Measurements from ENCODE around the gene SLC23A2.
A peak's percentile ranks its signal among the peaks of the same experiment; 100 is the strongest.
"Not testable (repeated sequence)": the region's sequence is repeated elsewhere in the genome, so short reads cannot be mapped to it uniquely, and the experiment has no call there.

Gene SLC23A2

DNA sequence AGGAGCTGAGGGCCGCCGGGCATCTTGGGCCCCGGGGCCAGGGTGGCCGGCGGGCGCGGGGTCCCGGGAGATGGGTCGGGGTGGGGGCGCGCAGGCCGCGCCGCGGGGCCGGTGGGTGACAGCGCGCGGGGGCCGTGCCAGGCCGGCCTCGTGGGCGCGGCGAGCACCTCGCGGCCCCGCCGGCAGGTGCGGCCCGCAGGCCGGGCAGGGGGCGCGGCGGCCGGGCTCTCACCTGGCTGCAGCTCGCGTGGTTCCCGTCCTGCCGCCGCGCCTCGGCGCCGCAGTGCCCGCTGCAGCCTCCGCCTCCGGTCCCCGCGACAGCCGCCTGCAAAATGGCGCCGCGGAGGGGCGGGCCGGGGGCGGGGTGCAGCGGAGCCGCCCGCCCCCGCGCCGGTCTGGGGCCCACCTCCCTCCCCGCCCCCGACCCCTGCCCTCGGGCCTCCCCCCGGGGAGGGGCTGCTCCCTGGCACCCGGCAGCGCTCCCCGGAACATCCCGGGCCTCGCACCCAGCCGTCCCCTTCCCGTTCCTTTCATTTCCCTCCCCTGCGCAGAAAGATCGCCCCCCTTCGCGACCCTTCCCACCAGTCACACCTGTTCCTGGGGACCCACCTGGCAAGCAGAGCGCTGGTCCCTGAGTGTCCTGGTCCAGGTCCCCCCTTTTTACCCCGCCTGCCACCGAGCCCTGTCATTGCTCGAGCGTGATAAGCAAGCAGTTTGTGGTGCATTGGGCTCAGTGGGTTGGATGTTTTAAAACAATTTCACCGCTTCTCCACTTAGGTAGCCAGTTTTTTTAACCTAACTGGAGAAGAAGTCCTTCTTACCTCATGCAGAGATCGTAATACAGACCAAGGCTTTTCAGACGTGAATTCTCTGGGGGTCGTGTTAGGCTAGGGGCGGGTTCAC, at the start of gene SLC23A2:
TSS of gene SLC23A2 (minus strand) at position 337 of the 903 bp plus-strand sequence. CDS start 68,948 bp downstream, outside the sequence.
- peak; percentile 74 for DNase-seq

DNA sequence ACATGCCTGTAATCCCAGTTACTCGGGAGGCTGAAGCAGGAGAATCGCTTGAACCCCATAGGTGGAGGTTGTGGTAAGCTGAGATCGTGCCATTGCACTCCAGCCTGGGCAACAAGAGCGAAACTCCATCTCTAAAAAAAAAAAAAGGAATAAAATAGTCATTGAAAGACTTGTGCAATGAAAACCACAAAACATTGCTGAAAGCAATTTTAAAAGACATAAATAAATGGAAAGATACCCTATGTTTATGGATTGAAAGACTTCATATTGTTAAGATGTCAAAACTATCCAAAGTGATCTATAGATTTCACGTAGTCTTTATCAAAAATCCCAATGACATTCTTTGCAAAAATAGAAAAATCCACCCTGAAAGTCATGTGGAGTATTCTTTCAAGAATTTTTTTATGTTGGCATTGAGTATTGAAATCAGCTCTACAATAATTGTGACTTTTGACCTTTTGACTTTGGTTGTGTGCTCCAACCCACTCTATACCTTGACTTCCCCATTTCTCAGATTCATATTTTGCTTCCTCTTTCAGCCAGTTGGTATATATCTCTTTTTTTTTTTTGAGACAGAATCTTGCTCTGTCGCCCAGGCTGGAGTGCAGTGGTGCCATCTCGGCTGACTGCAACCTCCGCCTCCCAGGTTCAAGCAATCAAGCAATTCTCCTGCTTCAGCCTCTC, 45.5 kb upstream of the SLC23A2 start:
- no peak for DNase-seq

DNA sequence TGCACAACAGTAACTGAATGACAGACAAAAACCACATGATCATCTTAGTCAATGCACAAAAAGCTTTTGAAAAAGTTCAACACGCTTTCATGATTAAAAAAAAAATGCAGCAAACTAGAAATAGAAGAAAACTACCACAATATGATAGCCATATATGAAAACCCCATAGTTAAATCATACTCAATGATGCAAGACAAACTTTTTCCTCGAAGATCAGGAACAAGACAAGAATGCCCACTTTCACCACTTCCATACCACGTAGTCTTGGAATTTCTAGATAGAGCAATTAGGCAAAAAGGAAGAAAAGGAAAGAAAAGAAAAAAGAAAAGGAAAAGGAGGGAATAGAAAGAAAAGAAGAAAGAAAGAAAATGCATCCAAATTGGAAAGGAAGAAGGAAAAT, 44.6 kb upstream of the SLC23A2 start:
- no peak for DNase-seq

DNA sequence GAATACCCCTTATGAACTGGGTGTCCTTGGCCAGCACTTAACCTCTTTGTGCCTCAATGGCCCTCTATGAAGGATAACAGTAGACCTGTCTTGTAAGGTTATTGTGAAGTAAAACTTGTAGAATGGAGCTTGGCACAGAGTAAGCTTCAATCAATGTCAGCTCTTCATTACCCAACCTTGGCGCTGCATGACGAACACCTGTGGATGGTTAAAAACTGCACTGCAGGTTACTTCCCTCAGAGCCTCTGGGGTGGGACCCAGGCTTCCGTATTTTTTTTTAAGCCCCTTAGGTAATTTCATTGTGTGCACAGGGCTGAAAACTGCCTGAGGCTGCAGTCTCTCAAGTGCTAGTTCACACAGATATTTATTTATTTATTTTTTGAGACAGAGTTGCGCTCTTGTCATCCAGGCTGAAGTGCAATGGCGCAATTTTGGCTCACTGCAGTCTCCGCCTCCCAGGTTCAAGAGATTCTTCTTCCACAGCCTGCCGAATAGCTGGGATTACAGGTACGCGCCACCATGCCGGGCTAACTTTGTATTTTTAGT, 42.8 kb upstream of the SLC23A2 start:
- no peak for DNase-seq

DNA sequence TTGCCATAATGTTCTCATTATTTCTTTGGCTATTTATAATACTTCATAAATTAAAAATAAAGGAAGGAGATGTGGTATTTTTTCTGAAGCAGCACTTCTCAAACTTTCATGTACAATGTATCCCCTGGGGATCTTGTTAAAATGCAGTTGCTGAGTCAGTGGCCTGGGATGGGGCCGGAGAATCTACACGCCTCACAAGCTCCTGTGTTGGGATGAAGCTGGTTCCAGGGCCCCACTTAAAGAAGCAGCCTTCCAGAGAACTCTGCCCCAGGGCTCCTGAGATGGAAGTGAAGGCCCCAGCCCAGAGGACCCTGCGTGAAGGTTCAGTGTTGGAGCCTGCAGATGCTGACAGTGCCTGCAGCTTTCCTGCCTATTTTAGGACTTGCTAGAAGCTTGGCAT, 40.1 kb upstream of the SLC23A2 start:
- no peak for DNase-seq

DNA sequence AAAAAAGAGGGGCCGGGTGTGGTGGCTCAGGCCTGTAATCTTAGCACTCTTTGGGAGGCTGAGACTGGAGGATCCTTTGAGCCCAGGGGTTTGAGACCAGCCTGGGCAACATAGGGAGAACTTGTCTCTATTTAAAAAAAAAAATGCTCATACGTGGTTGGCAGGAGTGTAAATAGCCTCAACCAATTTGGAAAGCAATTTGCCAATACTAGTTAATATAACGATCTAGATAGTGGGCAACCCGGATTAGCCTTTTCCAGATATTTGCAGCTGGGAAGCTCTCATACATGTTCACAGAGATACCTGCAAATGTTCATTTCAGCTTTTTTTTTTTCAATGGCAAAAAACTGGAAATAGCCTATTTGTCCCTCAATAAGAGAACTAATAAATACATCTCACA, 39.0 kb upstream of the SLC23A2 start:
- DNase-seq: no peak

DNA sequence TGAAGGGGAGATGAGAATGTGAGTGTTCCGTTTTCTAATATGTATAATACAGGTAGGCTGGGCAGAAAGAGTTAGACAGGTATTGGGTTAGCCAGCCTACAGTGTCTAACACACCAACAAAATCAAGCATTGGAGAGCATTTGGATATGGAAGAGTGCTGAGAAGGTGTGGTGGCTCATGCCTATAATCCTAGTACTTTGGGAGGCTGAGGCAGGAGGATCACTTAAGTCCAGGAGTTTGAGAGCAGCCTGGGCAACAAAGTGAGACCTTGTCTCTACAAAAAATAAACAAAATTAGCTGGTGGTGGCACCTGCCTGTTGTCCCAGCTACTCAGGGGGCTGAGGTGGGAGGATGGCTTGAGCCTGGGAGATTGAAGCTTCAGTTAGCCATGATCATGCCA, 38.6 kb upstream of the SLC23A2 start:
- no peak for DNase-seq

DNA sequence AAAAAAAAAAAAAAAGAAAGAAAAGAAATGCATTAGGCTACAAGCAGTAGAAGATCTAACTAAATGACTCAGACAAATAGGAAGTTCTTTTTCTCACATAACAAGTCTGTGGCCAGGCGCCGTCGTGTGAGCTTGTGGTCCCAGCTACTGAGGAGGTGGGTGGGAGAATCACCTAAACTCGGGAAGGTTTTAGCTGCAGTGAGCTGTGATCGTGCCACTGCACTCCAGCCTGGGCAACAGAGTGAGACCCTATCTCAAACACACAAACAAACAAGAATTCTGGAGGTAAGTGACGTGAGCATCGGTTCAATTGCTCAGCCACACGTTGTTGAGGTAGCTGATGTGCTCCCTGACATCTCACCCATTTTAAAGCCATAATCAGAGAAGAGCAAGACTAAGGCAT, 37.9 kb upstream of the SLC23A2 start:
- DNase-seq: peak; percentile 43

DNA sequence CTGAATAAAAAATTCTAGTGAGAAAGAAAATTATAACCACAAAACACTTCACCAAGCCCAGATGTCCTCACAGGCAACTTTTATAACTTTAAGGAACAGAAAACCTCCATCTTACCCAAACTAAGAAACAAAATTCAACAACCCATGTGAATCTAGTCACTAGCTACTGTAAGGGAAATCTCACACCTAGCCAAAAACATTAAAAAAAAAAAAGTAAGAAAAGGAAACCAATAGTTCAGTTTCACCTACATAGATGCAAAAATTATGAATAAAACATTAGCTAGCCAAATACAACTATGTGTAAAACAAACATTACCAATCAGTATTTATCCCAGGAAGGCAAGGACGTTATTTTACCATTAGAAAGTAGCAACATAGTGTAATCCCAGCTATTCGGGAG, 35.5 kb upstream of the SLC23A2 start:
- no peak for DNase-seq

DNA sequence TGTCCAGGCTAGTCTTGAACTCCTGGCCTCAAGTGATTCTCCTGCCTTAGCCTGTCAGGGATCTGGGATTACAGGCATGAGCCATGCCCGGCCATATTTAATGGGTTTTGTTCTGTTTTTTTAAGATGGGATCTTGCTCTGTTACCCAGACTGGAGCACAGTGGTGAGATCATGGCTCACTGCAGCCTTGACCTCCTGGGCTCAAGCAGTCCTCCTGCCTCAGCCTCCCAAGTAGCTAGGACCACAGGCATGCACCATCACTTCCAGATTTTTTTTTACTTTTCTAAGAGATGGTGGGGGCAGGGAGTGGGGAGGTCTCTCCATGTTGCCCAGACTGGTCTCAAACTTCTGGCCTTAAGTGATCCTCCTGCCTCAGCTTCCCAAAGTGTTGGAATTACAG, 34.2 kb upstream of the SLC23A2 start:
- DNase-seq: not testable (repeated sequence)

DNA sequence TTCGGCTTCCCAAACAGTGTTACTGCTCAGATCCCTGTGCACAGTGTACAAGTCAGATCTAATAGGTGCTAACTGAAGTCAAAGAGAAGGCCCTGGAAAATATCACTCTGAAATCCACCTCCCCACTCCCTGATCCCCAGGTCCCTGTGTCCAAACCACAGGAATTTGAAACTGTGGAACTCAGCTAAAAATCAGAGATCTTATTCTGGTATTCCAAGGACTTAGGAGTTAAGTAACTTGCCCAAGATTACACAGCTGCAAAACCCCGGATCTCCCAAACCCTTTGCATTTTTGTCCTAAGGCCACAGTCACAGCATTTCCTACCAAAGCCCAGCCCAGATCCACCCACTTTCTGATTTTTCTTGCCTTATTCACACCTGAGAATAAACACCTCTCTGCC, 32.3 kb upstream of the SLC23A2 start:
- no peak for DNase-seq

DNA sequence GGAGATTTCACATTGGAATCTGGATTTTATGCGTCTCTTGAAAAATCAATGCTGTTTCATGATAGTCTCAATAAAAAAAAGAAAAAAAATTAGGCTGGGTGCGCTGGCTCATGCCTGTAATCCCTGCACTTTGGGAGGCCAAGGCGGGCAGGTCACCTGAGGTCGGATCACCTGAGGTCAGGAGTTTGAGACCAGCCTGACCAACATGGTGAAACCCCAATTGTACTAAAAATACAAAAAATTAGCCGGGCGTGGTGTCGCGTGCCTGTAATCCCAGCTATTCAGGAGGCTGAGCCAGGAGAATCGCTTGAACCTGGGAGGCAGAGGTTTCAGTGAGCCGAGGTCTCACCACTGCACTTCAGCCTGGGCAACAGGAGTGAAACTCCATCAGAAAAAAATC, 30.4 kb upstream of the SLC23A2 start:
- DNase-seq: not testable (repeated sequence)

DNA sequence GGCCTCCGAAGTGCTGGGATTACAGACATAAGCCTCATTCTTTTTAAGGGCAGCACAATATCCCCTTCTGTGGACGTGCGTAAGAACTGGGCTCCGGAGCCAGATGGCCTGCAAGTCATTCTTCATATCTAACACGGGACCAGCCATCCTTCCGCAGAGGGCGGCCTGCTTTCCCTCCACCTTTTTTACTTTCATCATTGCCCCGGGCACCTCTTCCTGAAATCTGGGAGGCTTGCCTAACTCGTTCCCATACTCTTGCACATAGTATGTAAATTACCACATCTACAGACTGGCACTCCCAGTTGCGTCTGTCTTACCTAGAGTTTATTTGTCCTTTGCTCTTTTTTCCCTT, 29.9 kb upstream of the SLC23A2 start:
- no peak for DNase-seq

DNA sequence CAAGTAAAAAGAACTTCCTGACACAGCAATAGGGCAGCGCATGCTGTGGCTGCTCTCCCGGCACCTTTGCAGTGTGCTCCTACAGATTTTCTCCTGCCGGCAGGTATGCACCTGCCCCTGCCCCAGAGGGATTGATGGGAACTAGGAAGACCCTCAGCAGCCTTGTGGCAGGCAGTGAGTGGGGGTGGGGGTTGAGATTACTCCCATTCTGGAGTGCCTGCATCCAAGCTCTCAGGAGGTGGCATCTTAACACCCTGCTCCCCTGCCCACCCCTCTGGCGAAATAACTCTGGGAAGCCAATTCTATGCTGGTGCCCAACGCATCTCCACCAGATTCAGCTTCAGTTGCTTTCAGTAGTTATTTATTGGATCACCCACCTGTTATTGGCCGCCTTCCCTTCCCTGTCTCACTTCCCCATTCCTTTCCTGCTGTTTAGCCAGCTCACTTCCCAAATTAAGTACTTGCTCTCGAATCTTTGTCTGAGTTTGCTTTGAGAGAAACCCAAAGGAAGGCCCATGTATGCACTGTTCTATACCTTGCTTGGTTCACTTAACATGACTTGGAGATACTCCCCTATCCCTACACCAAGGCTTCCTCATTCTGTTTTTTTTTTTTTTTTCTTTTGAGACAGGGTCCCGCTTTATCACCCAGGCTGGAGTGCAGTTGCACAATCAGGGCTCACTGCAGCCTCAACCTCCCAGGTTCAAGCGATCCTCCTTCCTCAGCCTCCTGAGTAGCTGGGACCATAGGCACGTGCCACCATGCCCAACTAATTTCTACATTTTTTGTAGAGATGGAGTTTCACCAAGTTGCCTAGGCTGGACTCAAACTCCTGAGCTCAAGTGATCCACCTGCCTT, 29.3 kb upstream of the SLC23A2 start:
- DNase-seq: no peak

DNA sequence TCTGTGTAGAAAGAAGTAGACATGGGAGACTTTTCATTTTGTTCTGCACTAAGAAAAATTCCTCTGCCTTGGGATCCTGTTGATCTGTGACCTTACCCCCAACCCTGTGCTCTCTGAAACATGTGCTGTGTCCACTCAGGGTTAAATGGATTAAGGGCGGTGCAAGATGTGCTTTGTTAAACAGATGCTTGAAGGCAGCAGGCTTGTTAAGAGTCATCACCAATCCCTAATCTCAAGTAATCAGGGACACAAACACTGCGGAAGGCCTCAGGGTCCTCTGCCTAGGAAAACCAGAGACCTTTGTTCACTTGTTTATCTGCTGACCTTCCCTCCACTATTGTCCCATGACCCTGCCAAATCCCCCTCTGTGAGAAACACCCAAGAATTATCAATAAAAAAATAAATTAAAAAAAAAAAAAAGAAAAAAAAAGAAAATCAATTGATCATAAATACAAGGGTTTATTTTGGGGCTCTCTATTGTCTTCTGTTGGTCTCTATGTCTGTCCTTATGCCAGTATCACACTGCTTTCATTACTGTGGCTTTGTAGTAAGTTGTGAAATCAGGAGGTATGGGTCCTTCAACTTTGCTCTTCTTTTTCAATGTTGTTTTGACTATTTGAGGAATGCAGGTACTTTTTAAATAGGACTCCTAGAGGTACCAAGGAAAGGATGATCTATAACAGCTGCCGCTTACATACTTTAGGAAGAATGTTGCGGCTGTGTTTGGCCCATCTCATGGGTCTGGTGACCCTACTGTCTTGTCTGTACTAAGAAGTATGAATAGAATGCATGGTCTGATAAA, 27.1 kb upstream of the SLC23A2 start:
- not testable (repeated sequence) for DNase-seq

DNA sequence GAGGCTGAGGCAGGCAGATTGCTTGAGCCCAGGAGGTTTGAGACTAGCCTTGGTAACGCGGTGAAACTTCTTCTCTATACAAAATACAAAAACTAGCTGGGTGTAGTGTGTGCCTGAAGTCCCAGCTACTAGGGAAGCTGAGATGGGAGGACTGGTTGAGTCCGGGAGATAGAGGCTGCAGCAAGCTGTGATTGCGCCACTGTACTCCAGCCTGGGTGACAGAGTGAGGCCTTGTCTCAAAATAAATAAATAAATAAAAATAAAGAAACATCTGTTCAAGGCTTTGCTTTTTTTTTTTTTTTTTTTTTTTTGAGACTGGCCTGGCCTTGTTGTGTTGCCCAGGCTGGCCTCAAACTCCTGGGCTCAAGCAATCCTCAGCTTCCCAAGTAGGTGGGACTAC, 23.7 kb upstream of the SLC23A2 start:
- DNase-seq: no peak

DNA sequence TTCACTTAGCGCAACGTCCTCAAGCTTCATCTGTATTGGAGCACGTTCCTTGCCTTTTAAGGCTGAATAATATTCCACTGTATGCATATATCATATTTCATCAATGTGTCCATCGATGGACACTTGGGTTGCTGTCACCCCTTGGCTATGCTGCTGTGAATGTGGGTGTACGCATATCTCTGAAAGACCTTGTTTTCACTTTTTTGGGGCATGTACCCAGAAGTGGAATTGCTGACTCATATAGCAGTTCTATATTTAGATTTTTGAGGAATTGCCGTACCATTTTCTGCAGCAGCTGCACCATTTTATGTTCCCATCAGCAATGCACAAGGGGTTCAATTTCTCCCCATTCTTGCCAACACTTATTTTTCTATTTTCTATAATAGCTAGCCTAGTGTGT, 22.8 kb upstream of the SLC23A2 start:
- no peak for DNase-seq

DNA sequence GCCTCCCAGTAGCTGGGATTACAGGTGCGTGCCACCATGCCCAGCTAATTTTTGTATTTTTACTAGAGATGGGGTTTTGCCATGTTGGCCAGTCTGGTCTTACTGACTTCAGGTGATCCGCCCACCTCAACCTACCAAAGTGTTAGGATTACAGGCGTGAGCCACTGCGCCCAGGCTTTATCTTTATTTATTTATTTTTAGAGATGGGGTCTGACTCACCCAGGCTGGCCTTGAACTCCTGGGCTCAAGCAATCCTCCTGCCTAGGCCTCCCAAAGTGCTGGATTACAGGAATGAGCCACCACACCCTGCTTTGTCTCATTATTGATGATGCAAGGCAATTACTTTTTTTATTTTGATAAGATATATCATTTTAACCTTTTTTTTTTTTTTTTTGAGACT, 21.9 kb upstream of the SLC23A2 start:
- DNase-seq: not testable (repeated sequence)

DNA sequence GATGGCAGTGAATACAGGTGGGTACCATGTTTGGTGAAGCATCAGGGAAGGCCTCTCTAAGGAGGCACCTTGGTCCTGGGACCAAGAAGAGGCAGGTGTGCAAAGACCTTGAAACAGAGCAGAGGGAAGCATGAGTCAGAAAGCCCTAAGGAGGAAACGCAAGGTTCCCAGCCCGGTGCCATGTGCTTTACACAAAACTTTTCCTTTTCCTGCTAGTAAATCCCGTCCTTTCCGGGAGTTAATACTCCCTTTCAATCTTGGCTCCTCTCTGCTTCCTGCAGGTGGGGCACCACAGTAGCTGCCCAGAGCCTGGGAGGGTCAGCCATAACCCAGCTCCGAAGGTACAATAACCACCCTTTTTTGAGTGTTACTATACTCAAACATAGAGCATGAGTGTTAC, 19.4 kb upstream of the SLC23A2 start:
- DNase-seq: no peak

DNA sequence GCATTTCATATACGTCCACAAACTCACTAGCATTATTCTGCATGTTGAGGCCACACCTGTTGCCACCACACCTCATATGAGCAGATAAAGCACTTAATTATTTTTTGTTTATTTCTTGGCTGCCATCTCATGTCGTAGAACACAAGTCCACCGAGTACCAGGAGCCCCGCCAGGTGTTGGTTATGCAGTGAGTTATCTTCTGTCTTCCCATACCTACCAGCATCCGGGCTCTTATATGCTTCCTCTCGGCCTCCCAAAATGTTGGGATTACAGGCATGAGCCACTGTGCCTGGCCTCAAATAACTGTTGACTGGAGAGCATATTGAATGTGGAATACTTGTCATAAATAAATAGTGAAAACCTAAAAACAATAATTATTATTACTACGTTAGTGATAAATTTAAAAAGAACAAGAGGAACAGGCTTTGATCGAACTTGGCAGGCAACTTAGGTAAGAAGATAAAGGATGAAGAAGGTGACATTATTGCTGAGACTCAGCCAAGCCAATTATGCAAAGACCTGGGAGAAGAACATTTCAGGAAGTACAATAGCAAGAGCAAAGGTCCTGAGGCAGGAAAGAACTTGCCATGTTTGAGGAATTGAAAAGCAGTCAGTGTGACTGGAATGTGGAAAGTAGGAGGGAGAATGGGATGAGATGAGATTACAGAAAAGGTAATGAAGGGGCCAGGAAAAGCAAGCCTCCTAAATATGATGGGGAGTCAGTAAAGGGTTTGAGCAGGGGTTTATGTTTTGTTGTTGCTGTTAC, 12.6 kb upstream of the SLC23A2 start:
- DNase-seq: no peak

DNA sequence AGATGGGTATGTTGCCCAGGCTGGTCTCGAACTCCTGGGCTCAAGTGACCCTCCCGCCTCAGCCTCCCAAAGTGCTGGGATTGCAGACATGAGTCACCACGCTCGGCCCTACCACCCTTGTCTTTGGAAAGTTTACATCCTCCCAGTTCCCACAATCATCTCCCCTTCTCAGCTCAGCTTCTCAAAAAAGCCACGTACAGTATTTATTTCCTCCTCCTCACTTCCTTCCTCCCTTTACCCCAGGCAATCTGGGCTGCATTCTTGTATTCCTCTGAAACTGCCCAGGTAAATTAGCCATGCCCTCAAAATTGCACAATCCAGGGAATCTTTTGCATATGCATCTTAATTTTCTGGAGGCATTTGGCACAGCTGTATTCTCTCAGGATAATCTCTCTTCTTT, 7.4 kb upstream of the SLC23A2 start:
- no peak for DNase-seq

DNA sequence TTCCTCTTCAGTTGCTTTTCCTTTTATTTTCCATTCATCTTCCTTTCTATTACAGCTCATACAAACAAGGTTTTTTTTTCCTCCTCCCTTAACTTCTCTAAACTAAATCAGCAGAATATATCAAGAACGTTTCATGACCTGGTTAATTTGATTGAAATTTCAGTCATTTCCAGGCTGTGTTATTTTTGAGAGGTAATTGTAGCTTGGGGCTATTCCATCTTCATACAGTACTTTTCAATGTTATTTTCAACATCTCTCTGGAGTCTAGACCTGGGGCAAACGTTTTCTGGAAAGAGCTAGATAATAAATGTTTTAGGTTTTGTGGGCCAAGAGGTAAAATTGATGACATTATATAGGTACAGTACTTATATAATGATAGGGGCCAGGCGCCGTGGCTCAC, 4.0 kb upstream of the SLC23A2 start:
- no peak for DNase-seq

Data from activated T-cell treated with anti-CD3 and anti-CD28 coated beads, Interleukin-2, amount 50 U/mL, for 1 hour (primary cell).